Stimulated activated CD8-positive, alpha-beta memory T cell treated with anti-CD3 and anti-CD28 coated beads, Interleukin-7, amount 100 ng/mL, for 48 hours (primary cell): ENCODE results near the gene ZNF611.
A peak's percentile ranks its signal among the peaks of the same experiment; 100 is the strongest.
"Not testable (repeated sequence)": the region's sequence is repeated elsewhere in the genome, so short reads cannot be mapped to it uniquely, and the experiment has no call there.

Experiments
- DNase-seq, 2 donors: peaks; one replicate each; pipeline ENCODE4 v3.0.0-alpha.2; 2020; ENCODE audit warnings: low read depth in 1 of 2; ENCODE audit errors: extremely low read depth in 1 of 2

ZNF611 gene

DNA sequence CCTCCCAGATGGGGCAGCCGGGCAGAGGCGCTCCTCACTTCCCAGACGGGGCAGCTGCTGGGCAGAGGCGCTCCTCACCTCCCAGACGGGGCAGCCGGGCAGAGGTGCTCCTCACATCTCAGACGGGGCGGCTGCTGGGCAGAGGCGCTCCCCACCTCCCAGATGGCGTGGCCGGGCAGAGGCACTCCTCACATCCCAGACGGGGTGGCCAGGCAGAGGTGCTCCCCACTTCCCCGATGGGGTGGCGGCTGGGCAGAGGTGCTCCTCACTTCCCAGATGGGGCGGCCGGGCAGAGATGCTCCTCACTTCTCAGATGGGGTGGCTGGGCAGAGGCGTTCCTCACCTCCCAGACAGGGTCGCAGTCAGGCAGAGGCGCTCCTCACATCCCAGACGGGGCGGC lies 14.3 kb downstream of the ZNF611 start:
- DNase-seq = not testable (repeated sequence)

- no peak for DNase-seq
These were observed 18.3 kb downstream of the ZNF611 start for GRCh38 chr19:52716522-52716921.

GRCh38 chr19:52715902-52716301 lies 18.9 kb downstream of the ZNF611 start:
- peak in 1 of 2 donors; percentile 18 for DNase-seq

GRCh38 chr19:52715330-52715729 lies 19.5 kb downstream of the ZNF611 start:
- DNase-seq = not testable (repeated sequence)

DNA sequence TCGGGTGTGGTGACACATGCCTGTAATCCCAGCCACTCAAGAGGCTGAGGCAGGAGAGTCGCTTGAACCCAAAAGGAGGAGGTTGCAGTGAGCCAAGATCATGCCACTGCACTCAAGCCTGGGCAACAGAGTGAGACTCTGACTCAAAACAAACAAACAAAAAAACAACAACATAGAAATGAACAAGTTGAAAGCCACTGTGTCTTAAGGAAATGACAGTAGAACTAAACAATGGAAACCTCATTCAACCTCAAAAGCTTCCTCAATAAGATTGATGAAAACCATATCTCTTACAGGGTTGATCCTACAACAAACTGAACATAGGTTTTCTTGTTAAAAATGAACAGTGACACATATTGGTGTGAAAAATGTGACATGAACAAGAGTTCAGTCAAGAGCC lies 21.8 kb downstream of the ZNF611 start:
- DNase-seq = not testable (repeated sequence)

GRCh38 chr19:52711661-52712060 lies 23.2 kb downstream of the ZNF611 start:
- DNase-seq = not testable (repeated sequence)

DNA sequence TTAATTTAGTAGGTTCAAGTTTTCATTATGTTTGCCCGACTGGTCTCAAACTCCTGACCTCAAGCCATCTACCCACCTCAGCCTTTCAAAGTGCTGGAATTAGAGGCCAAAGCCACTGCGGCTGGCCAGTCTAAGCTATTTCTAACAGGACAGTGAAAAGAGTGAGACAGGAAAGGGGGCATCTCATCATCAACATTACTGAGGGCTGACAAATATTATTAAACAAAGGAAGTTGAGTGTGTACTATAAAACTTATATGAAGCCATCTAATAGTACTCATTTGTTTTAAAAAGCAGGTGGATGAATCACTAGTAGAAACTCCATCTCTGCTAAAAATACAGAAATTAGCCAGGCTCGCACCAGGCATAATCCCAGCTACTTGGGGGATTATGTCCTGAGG lies 24.3 kb downstream of the ZNF611 start:
- no peak for DNase-seq

- not testable (repeated sequence) for DNase-seq
These were observed 29.2 kb downstream of the ZNF611 start for GRCh38 chr19:52705615-52706014.

- DNase-seq = no peak
These were observed 30.9 kb downstream of the ZNF611 start for GRCh38 chr19:52703917-52704316.

- no peak for DNase-seq
These were observed 34.2 kb downstream of the ZNF611 start for GRCh38 chr19:52700673-52701072.

DNA sequence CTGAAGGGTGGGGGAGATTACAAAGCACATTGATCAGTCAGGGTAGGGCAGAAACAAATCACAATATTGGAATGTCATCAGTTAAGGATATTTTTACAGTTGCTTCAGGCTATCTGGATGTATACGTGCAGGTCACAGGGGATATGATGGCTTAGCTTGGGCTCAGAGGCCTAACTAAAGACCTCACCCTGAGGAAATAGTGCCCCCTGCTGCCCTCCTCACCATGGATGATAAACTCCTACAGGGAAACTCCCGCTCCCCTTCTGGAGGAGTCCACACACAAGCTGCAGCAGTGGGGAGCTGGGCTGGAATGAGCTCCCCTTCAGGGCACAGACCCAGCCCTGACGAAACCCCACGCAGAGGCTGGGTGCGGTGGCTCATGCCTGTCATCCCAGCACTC lies 35.3 kb downstream of the ZNF611 start:
- not testable (repeated sequence) for DNase-seq

DNA sequence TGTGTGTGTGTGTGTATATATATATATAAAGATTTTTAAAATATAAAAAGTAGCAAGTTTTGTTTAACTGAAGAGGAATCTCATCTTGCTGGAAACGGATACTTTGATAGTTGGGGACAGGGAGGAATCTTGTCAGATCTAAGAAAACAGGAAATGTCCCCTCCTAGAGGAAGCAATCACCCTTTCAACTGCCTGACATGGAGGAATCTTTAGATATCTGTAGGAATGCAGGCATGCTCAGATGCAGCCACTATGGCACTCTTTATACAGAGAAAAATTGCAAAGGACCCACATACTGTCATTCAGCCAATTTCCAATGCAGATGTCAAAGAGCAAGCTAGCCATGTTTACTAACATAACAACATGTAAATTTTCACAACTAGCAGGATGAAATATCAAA lies 38.8 kb downstream of the ZNF611 start:
- no peak for DNase-seq

- DNase-seq = no peak
These were observed 39.9 kb downstream of the ZNF611 start for GRCh38 chr19:52694921-52695320.

GRCh38 chr19:52694281-52694680 lies 40.6 kb downstream of the ZNF611 start:
- not testable (repeated sequence) for DNase-seq

GRCh38 chr19:52692431-52693008 lies 42.3 kb downstream of the ZNF611 start:
- no peak for DNase-seq

DNA sequence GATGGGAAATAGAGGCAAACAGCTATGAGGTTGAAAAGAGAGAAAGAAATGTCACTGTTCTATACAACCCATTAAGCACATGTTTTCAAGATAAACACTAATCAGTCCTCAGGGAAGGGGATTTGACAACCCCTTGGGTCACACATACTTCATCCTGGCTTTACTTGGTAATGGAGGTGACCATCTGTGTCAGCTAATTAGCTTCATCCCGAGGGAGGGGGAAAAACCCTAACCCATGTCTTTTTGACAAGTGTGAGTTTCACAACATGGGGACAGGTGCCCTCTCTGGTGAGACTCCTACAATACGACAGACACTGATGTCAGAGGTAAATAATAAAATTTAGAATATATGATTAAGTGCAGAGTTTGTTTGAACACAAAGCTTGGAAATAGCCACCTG lies 43.1 kb downstream of the ZNF611 start:
- DNase-seq = no peak

DNA sequence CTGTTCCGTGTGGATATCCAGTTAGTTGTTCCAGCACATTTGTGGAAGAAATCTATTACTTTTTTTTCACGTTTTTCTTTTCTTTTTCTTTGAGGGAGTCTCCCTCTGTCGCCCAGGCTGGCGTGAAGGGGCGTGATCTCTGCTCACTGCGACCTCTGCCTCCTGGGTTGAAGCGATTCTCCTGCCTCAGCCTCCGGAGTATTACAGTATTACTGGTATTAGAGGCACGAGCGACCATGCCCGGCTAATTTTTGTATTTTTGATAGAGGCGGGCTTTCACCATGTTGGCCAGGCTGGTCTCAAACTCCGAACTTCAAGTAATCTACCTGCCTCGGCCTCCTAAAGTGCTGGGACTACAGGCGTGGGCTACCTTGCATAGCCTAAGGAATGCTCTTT lies 43.6 kb downstream of the ZNF611 start:
- DNase-seq = no peak

DNA sequence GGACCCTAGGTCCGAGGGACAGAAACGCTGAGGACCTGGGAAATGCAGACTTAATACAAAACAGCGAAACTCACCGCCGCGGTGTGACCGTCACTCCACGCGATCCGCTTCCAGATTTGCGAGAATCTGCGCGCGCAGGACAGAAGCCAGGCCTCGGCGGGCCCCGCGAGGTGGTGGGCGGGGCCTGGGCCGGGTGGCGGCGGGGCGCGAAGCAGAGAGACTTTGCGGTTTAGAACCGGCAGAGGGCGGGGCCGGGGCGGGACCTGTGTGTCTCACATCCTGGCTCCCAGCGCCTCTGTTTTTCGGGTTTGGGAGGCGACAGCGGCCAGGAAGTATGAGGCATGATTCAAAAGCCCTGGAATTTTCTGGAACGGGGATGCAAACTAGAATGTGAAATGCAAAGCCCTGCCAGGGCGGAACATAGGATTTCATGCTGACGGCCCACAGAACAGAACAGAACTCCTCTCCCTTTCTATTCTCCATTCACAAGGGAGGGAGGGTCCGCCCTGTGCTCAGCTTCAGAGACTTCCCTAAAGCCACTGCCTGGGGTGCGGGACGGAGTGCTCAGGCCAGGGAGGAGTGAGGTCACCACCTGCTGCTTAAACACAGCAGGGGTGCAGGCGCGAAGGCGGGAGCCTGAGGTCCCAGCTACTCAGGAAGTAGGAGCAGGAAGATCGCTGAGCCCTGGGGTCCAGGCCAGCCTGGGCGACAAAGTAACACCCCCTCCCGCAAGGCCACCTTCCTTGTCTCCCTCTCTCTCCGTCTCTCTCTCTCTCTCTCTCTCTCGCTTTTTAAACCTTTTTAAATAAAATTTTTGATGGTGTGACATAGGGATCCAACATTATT lies 44.3 kb downstream of the ZNF611 start:
- DNase-seq = peak; percentile 74 to 86

- DNase-seq = peak; percentile 3 to 11
These were observed 44.9 kb downstream of the ZNF611 start for GRCh38 chr19:52689843-52690368.

DNA sequence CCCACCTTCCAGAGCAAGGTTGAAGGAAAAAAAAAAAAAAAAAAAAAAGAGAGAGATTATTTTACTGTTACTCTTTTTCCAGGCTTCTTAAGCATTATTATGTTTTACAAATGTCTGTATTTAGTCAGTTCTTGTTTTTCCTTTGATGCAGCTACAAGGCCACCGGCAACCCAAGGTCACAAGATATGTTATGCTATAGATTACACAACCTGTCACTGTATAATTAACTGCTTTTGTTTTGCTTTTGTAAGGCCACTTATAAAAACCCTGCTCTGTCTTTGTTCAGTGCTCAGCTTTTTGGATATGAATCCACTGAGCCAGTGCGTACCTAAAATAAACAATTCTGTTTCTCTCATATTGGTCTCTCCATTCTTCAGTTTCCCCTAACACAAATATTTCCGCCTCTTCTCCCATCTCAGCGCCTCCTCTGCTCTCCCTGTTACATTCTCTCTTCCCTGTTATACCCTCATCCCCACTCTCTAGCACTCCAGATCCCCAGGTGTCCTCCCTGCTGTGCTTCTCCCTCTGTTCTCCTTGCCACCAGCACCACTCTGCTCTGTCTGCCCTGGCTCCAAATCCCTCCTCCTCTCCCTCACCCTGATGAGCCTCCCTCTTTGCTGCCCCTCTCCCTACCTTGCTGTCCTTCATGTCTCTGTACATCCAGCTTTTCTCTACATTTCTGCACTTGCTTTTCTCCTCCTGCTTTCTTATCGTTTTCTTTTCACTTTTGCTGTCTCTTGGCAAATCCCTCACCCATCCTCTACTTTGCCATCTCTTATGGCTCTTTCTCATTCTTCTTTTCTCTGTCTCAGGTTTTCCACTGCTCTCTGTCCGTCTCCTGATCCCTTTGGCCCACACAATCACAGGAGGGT lies 45.7 kb downstream of the ZNF611 start:
- DNase-seq = not testable (repeated sequence)

GRCh38 chr19:52688335-52688734 lies 46.5 kb downstream of the ZNF611 start:
- DNase-seq = no peak
